Measurements from ENCODE around the gene PER2.

GRCh38 chr2:238259061-238260020, 29.1 kb downstream of the PER2 start:
- TF ChIP-seq POLR2A (IDR thresholded peaks at IDR 0.05): no peak
- TF ChIP-seq CTCF (IDR thresholded peaks at IDR 0.05 in 4 of 5, conservative IDR thresholded peaks at IDR 0.05 in 1 of 5): no peak

Data from gastrocnemius medialis (tissue), 4 donors.